ENCODE measurements around the gene MYH11. TPM values are rescaled to one million over a fixed set of nuclear protein-coding genes. Genes with fewer than 3 reads are reported as not detected.

MYH11 gene
- total RNA-seq, 2 donors from 2014 or later, result 0.09 to 0.29 TPM

DNA sequence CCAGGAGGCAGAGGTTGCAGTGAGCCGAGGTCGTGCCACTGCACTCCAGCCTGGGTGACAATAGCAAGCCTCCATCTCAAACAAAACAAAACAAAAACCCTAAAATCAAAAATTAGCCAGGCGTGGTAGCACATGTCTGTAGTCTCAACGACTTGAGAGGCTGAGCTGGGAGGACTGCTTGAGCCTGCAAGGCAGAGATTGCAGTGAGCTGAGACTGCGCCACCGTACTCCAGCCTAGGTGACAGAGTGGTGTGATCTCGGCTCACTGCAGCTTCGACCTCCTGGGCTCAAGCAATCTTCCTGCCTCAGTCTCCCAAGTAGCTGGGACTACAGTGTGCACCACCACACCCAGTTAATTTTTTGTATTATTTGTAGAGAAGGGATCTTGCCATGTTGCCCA, 87.6 kb downstream of the MYH11 start:
- no peak overlapping the region for H3K4me3 Mint-ChIP-seq
- H3K27me3 Mint-ChIP-seq (ENCODE audit: insufficient read depth), result peaks cover 15% of the 10 kb centered on the region
- Histone ChIP-seq H3K9ac (ENCODE audit: extremely low read depth, low read length, poor library complexity, severe bottlenecking) (no peak overlapping the region), H3K9me3 (ENCODE audit: control insufficient read depth, low read length) (no peaks in the 10 kb centered on the region), H3K4me1 (ENCODE audit: control insufficient read depth, insufficient read depth, low read length) (no peaks in the 10 kb centered on the region), H3K27me3 (ENCODE audit: control insufficient read depth, insufficient read depth, low read length, poor library complexity, severe bottlenecking) (peaks cover 16% of the 10 kb centered on the region), H3K4me3 (ENCODE audit: low read length) (no peak overlapping the region), H3K36me3 (ENCODE audit: control insufficient read depth, insufficient read depth, low read length) (no peaks in the 10 kb centered on the region), H3K27ac (ENCODE audit: low read depth, low read length) (no peak overlapping the region)
- no peak for DNase-seq
- 92 to 96% methylated on average over 6 to 8 of the region's 8 CpGs for WGBS, 2 experiments (ENCODE audit: insufficient coverage in 1 of 2, insufficient read length in 1 of 2)
- H3K4me1 Mint-ChIP-seq, result no peaks in the 10 kb centered on the region
- TF ChIP-seq, protein P1, sequence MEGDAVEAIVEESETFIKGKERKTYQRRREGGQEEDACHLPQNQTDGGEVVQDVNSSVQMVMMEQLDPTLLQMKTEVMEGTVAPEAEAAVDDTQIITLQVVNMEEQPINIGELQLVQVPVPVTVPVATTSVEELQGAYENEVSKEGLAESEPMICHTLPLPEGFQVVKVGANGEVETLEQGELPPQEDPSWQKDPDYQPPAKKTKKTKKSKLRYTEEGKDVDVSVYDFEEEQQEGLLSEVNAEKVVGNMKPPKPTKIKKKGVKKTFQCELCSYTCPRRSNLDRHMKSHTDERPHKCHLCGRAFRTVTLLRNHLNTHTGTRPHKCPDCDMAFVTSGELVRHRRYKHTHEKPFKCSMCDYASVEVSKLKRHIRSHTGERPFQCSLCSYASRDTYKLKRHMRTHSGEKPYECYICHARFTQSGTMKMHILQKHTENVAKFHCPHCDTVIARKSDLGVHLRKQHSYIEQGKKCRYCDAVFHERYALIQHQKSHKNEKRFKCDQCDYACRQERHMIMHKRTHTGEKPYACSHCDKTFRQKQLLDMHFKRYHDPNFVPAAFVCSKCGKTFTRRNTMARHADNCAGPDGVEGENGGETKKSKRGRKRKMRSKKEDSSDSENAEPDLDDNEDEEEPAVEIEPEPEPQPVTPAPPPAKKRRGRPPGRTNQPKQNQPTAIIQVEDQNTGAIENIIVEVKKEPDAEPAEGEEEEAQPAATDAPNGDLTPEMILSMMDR (conservative IDR thresholded peaks at IDR 0.05), result no peak
- no peaks in the 10 kb centered on the region for H3K36me3 Mint-ChIP-seq (ENCODE audit: low read depth)
- H3K9me3 Mint-ChIP-seq, result no peaks in the 10 kb centered on the region
- H3K27ac Mint-ChIP-seq, result no peak overlapping the region

DNA sequence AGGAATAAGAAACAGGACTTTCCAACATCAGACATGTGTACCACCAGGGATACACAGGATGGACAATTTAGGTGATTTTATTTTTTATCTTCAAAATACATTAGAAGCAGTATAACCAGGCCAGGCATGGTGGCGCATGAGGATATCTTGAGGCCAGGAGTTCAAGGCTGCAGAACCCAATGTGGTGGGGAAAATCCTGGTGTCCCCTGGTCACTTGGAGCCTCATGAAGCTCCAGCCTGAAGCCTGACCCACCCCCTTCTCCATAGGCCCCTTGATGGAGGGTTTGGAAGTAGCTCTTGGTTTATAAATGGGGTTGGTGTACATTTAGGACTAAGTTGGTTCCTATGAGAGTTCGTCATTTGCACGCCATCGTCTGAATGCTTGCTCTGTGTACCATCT, 88.6 kb downstream of the MYH11 start:
- H3K36me3 Mint-ChIP-seq (ENCODE audit: low read depth), result no peaks in the 10 kb centered on the region
- no peak overlapping the region for H3K27ac Mint-ChIP-seq
- H3K27ac ChIP-seq (ENCODE audit: low read depth, low read length), result no peak overlapping the region
- no peak overlapping the region for H3K4me3 ChIP-seq (ENCODE audit: low read length)
- H3K4me1 ChIP-seq (ENCODE audit: control insufficient read depth, insufficient read depth, low read length), result no peaks in the 10 kb centered on the region
- no peaks in the 10 kb centered on the region for H3K36me3 ChIP-seq (ENCODE audit: control insufficient read depth, insufficient read depth, low read length)
- WGBS, 2 experiments (ENCODE audit: insufficient coverage in 1 of 2, insufficient read length in 1 of 2), result 97% methylated on average over 3 to 4 of the region's 4 CpGs
- H3K9me3 Mint-ChIP-seq, result no peaks in the 10 kb centered on the region
- H3K27me3 ChIP-seq (ENCODE audit: control insufficient read depth, insufficient read depth, low read length, poor library complexity, severe bottlenecking), result peaks cover 10% of the 10 kb centered on the region
- no peak for DNase-seq
- TF ChIP-seq, protein P1 (conservative IDR thresholded peaks at IDR 0.05), result no peak
- H3K9ac ChIP-seq (ENCODE audit: extremely low read depth, low read length, poor library complexity, severe bottlenecking), result no peak overlapping the region
- H3K4me3 Mint-ChIP-seq, result no peak overlapping the region
- H3K4me1 Mint-ChIP-seq, result no peaks in the 10 kb centered on the region
- peaks cover 17% of the 10 kb centered on the region for H3K27me3 Mint-ChIP-seq (ENCODE audit: insufficient read depth)
- H3K9me3 ChIP-seq (ENCODE audit: control insufficient read depth, low read length), result no peaks in the 10 kb centered on the region

DNA sequence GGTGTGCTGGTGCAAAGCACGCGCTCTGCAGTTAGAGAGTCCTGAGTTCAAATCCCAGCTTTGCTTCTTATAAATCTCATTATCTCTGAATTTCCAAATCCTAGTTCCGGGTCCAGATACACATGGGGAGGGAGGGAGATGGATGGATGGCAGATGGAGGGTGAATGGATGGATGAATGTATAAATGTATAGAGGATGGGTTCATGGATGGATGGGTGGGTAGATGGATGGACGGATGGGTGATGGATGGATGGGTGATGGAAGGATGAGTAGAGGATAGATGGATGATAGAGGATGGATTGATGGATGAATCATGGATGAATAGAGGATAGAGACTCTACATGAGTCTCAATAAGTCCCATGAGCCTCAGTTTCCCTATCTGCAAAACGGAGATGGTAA, 89.9 kb downstream of the MYH11 start:
- H3K4me1 Mint-ChIP-seq, result no peaks in the 10 kb centered on the region
- no peak for DNase-seq
- H3K4me3 Mint-ChIP-seq, result no peak overlapping the region
- Histone ChIP-seq H3K9me3 (ENCODE audit: control insufficient read depth, low read length) (no peaks in the 10 kb centered on the region), H3K4me1 (ENCODE audit: control insufficient read depth, insufficient read depth, low read length) (no peaks in the 10 kb centered on the region), H3K27me3 (ENCODE audit: control insufficient read depth, insufficient read depth, low read length, poor library complexity, severe bottlenecking) (peaks cover 10% of the 10 kb centered on the region), H3K4me3 (ENCODE audit: low read length) (no peak overlapping the region), H3K36me3 (ENCODE audit: control insufficient read depth, insufficient read depth, low read length) (no peaks in the 10 kb centered on the region), H3K9ac (ENCODE audit: extremely low read depth, low read length, poor library complexity, severe bottlenecking) (no peak overlapping the region), H3K27ac (ENCODE audit: low read depth, low read length) (no peak overlapping the region)
- no peaks in the 10 kb centered on the region for H3K9me3 Mint-ChIP-seq
- peaks cover 17% of the 10 kb centered on the region for H3K27me3 Mint-ChIP-seq (ENCODE audit: insufficient read depth)
- WGBS, 2 experiments (ENCODE audit: insufficient coverage in 1 of 2, insufficient read length in 1 of 2), result 93 to 96% methylated on average over 4 to 5 of the region's 5 CpGs
- TF ChIP-seq, protein P1 (conservative IDR thresholded peaks at IDR 0.05), result no peak
- H3K27ac Mint-ChIP-seq, result no peak overlapping the region
- H3K36me3 Mint-ChIP-seq (ENCODE audit: low read depth), result no peaks in the 10 kb centered on the region
